ENCODE measurements around the gene PARD6A.

Gene PARD6A

GRCh38 chr16:67694611-67695010, 33.9 kb downstream of the PARD6A start:
- DNase-seq (ENCODE audit: low read depth): no peak

- DNase-seq (ENCODE audit: low read depth): no peak
Measured at GRCh38 chr16:67697422-67698185, 36.8 kb downstream of the PARD6A start.

- DNase-seq (ENCODE audit: low read depth): no peak
Measured at GRCh38 chr16:67699265-67699664, 38.5 kb downstream of the PARD6A start.

GRCh38 chr16:67701420-67701819, 40.7 kb downstream of the PARD6A start:
- DNase-seq (ENCODE audit: low read depth): no peak

GRCh38 chr16:67702130-67702529, 41.4 kb downstream of the PARD6A start:
- DNase-seq (ENCODE audit: low read depth): no peak

- DNase-seq (ENCODE audit: low read depth): no peak
Measured at GRCh38 chr16:67703626-67704025, 42.9 kb downstream of the PARD6A start.

- DNase-seq (ENCODE audit: low read depth): no peak
Measured at GRCh38 chr16:67704110-67704509, 43.4 kb downstream of the PARD6A start.

GRCh38 chr16:67707210-67707609, 46.5 kb downstream of the PARD6A start:
- no peak for DNase-seq (ENCODE audit: low read depth)

- no peak for DNase-seq (ENCODE audit: low read depth)
Measured at GRCh38 chr16:67707790-67708189, 47.0 kb downstream of the PARD6A start.

- DNase-seq (ENCODE audit: low read depth): no peak
Measured at GRCh38 chr16:67708368-67708771, 47.6 kb downstream of the PARD6A start.

- no peak for DNase-seq (ENCODE audit: low read depth)
Measured at GRCh38 chr16:67709050-67709449, 48.3 kb downstream of the PARD6A start.

GRCh38 chr16:67710607-67711006, 49.8 kb downstream of the PARD6A start:
- DNase-seq (ENCODE audit: low read depth): no peak

Measured in stimulated activated CD8-positive, alpha-beta memory T cell treated with anti-CD3 and anti-CD28 coated beads, Interleukin-15, amount 100 ng/mL, for 1 hour (primary cell).